GM21360 (cell line): Measurements from ENCODE around the gene ADGRL3.
"Not testable (repeated sequence)": the region's sequence is repeated elsewhere in the genome, so short reads cannot be mapped to it uniquely, and the experiment has no call there.

Experiments
- ATAC-seq: cut with Tn5 transposase; IDR thresholded peaks from one replicate; pipeline ENCODE4 v1.9.1; 2021; ENCODE audit warnings: mild to moderate bottlenecking, moderate library complexity; ENCODE audit not compliant: unreplicated experiment

Gene ADGRL3

GRCh38 chr4:61336488-61336887, 136.4 kb downstream of the ADGRL3 start:
- ATAC-seq = no peak

- no peak for ATAC-seq
Observed at GRCh38 chr4:61336916-61337315, 136.8 kb downstream of the ADGRL3 start.

- ATAC-seq = no peak
Observed at GRCh38 chr4:61342061-61342460, 141.9 kb downstream of the ADGRL3 start.

- ATAC-seq = no peak
Observed at GRCh38 chr4:61350932-61351331, 150.8 kb downstream of the ADGRL3 start.

- no peak for ATAC-seq
Observed at GRCh38 chr4:61356696-61357095, 156.6 kb downstream of the ADGRL3 start.

GRCh38 chr4:61359301-61359700, 159.2 kb downstream of the ADGRL3 start:
- no peak for ATAC-seq

GRCh38 chr4:61372817-61373216, 172.7 kb downstream of the ADGRL3 start:
- not testable (repeated sequence) for ATAC-seq

- ATAC-seq = no peak
Observed at GRCh38 chr4:61373901-61374440, 173.8 kb downstream of the ADGRL3 start.

GRCh38 chr4:61374447-61374891, 174.3 kb downstream of the ADGRL3 start:
- no peak for ATAC-seq

GRCh38 chr4:61375301-61375700, 175.2 kb downstream of the ADGRL3 start:
- no peak for ATAC-seq

- ATAC-seq = no peak
Observed at GRCh38 chr4:61376301-61376700, 176.2 kb downstream of the ADGRL3 start.

- ATAC-seq = no peak
Observed at GRCh38 chr4:61379406-61379805, 179.3 kb downstream of the ADGRL3 start.

- no peak for ATAC-seq
Observed at GRCh38 chr4:61380865-61381264, 180.7 kb downstream of the ADGRL3 start.

- ATAC-seq = no peak
Observed at GRCh38 chr4:61385256-61385655, 185.1 kb downstream of the ADGRL3 start.

GRCh38 chr4:61387372-61387771, 187.2 kb downstream of the ADGRL3 start:
- ATAC-seq = not testable (repeated sequence)

GRCh38 chr4:61389640-61390039, 189.5 kb downstream of the ADGRL3 start:
- ATAC-seq = no peak

- ATAC-seq = no peak
Observed at GRCh38 chr4:61395754-61396153, 195.6 kb downstream of the ADGRL3 start.

- no peak for ATAC-seq
Observed at GRCh38 chr4:61397174-61397573, 197.0 kb downstream of the ADGRL3 start.

GRCh38 chr4:61400439-61401038, 200.4 kb downstream of the ADGRL3 start:
- ATAC-seq = no peak

GRCh38 chr4:61401771-61402170, 201.6 kb downstream of the ADGRL3 start:
- ATAC-seq = no peak

- ATAC-seq = no peak
Observed at GRCh38 chr4:61405307-61405706, 205.2 kb downstream of the ADGRL3 start.

GRCh38 chr4:61406677-61407076, 206.6 kb downstream of the ADGRL3 start:
- no peak for ATAC-seq
